HepG2 (cell line): ENCODE results near the gene ZC3H8. TPM values are rescaled to one million over a fixed set of nuclear protein-coding genes. Genes with fewer than 3 reads are reported as not detected.

Experiments used
- CENPX ChIP-seq: sonication (generic); formaldehyde crosslinking; IDR thresholded peaks from 2 replicates; pipeline ENCODE4 v1.9.0; 2021; ENCODE audit warnings: mild to moderate bottlenecking, missing genetic modification reagents, moderate library complexity
- EEA1 ChIP-seq: sonication (generic); formaldehyde crosslinking; IDR thresholded peaks from 2 replicates; pipeline ENCODE4 v1.5.1; 2020; ENCODE audit warnings: mild to moderate bottlenecking, missing genetic modification reagents, borderline replicate concordance
- EHMT2 ChIP-seq: fragments of 200-600 bp; sonication (generic); IDR thresholded peaks from 2 replicates; pipeline ENCODE4 v1.7.0; 2017; ENCODE audit warnings: antibody characterized with exemption, low read depth, low read length, borderline replicate concordance
- FOXK1 ChIP-seq: sonication (generic); formaldehyde crosslinking; IDR thresholded peaks from 2 replicates; pipeline ENCODE4 v1.4.0; 2020; ENCODE audit warnings: low read depth, missing genetic modification reagents, borderline replicate concordance
- FOXO4 ChIP-seq: sonication (generic); formaldehyde crosslinking; conservative IDR thresholded peaks from 2 replicates; pipeline ENCODE4 v1.8.1; 2023; ENCODE audit warnings: missing genetic modification reagents
- GFI1 ChIP-seq: sonication (generic); formaldehyde crosslinking; IDR thresholded peaks from 2 replicates; pipeline ENCODE4 v1.5.0; 2020; ENCODE audit warnings: missing genetic modification reagents, mild to moderate bottlenecking, borderline replicate concordance
- GLMP ChIP-seq: sonication (generic); formaldehyde crosslinking; IDR thresholded peaks from 2 replicates; pipeline ENCODE4 v1.9.0; 2021; ENCODE audit warnings: missing genetic modification reagents, mild to moderate bottlenecking, borderline replicate concordance
- GPBP1L1 ChIP-seq: sonication (generic); formaldehyde crosslinking; IDR thresholded peaks from 2 replicates; pipeline ENCODE4 v1.5.0; 2020; ENCODE audit warnings: mild to moderate bottlenecking, missing genetic modification reagents
- HNRNPH1 ChIP-seq: fragments of 200-400 bp; formaldehyde crosslinking; optimal IDR thresholded peaks from 2 replicates; pipeline ENCODE3; 2017; ENCODE audit warnings: mild to moderate bottlenecking, low read depth, low read length
- JUN ChIP-seq: sonication (generic); formaldehyde crosslinking; IDR thresholded peaks from 2 replicates; pipeline ENCODE4 v1.4.0; 2020; ENCODE audit warnings: mild to moderate bottlenecking, missing genetic modification reagents
- KDM5A ChIP-seq: fragments of 200-600 bp; sonication (generic); IDR thresholded peaks from 2 replicates; pipeline ENCODE4 v1.7.0; 2018; ENCODE audit warnings: antibody characterized with exemption, mild to moderate bottlenecking, low read length, borderline replicate concordance
- POLR2AphosphoS2 ChIP-seq: IDR thresholded peaks from 2 replicates; pipeline ENCODE4 v1.6.1; 2011; ENCODE audit warnings: low read depth, low read length, improper control_type of control experiment
- SOX13 ChIP-seq, 3 experiments: fragments of 450-650 bp in 1 of 3; sonication (generic) in 1 of 3; formaldehyde crosslinking in 1 of 3; IDR thresholded peaks in 2 of 3; conservative IDR thresholded peaks in 1 of 3; 2 replicates each; pipeline versions ENCODE4 v1.5.0 to v1.6.1; 2016 to 2020; ENCODE audit warnings: antibody characterized with exemption in 1 of 3, mild to moderate bottlenecking in 1 of 3, missing compliant biosample characterization in 1 of 3, missing genetic modification reagents in 1 of 3, moderate library complexity in 1 of 3
- SRSF4 ChIP-seq: fragments of 200-400 bp; formaldehyde crosslinking; IDR thresholded peaks from one replicate; pipeline ENCODE4 v1.6.1; 2018; ENCODE audit warnings: mild to moderate bottlenecking, low read depth, low read length, moderate library complexity; ENCODE audit not compliant: poor library complexity, severe bottlenecking
- TAF1 ChIP-seq: sonication (generic); formaldehyde crosslinking; IDR thresholded peaks from 2 replicates; pipeline ENCODE4 v1.4.0; 2020; ENCODE audit warnings: missing genetic modification reagents
- ZFY ChIP-seq: sonication (generic); formaldehyde crosslinking; IDR thresholded peaks from 2 replicates; pipeline ENCODE4 v1.4.0; 2020; ENCODE audit warnings: missing genetic modification reagents
- ZNF207 ChIP-seq: fragments of 450-650 bp; IDR thresholded peaks from 2 replicates; pipeline ENCODE4 v1.6.1; 2016; ENCODE audit warnings: antibody characterized with exemption, borderline replicate concordance
- ZNF225 ChIP-seq: sonication (generic); formaldehyde crosslinking; IDR thresholded peaks from 2 replicates; pipeline ENCODE4 v1.4.0; 2020; ENCODE audit warnings: mild to moderate bottlenecking, missing genetic modification reagents
- ZNF33B ChIP-seq: sonication (generic); formaldehyde crosslinking; IDR thresholded peaks from 2 replicates; pipeline ENCODE4 v1.5.1; 2020; ENCODE audit warnings: mild to moderate bottlenecking, missing genetic modification reagents
- ZNF34 ChIP-seq: sonication (generic); formaldehyde crosslinking; IDR thresholded peaks from 2 replicates; pipeline ENCODE4 v1.4.0; 2020; ENCODE audit warnings: mild to moderate bottlenecking, missing genetic modification reagents, borderline replicate concordance
- ZNF343 ChIP-seq: sonication (generic); formaldehyde crosslinking; IDR thresholded peaks from 2 replicates; pipeline ENCODE4 v1.4.0; 2020; ENCODE audit warnings: mild to moderate bottlenecking, missing genetic modification reagents
- ZNF530 ChIP-seq: sonication (generic); formaldehyde crosslinking; IDR thresholded peaks from 2 replicates; pipeline ENCODE4 v1.5.0; 2020; ENCODE audit warnings: low read depth, mild to moderate bottlenecking, missing genetic modification reagents
- ZNF562 ChIP-seq: sonication (generic); formaldehyde crosslinking; IDR thresholded peaks from 2 replicates; pipeline ENCODE4 v1.8.0; 2022; ENCODE audit warnings: missing genetic modification reagents, borderline replicate concordance
- ZNF572 ChIP-seq: sonication (generic); formaldehyde crosslinking; IDR thresholded peaks from 2 replicates; pipeline ENCODE4 v1.5.1; 2020; ENCODE audit warnings: mild to moderate bottlenecking, missing genetic modification reagents
- ZNF607 ChIP-seq: sonication (generic); formaldehyde crosslinking; IDR thresholded peaks from 2 replicates; pipeline ENCODE4 v1.5.1; 2020; ENCODE audit warnings: missing genetic modification reagents, mild to moderate bottlenecking, borderline replicate concordance
- ZNF773 ChIP-seq: sonication (generic); formaldehyde crosslinking; IDR thresholded peaks from 2 replicates; pipeline ENCODE4 v1.4.0; 2020; ENCODE audit warnings: missing genetic modification reagents, borderline replicate concordance
- ZSCAN29 ChIP-seq: sonication (generic); formaldehyde crosslinking; conservative IDR thresholded peaks from 2 replicates; pipeline ENCODE4 v1.4.0; 2020; ENCODE audit warnings: mild to moderate bottlenecking, missing genetic modification reagents
- polyA plus RNA-seq, 8 experiments: library from polyadenylated mRNA; depleted of rRNA in 3 of 8; stranded (reverse) in 7 of 8; unstranded in 1 of 8; fragments of >200 nt; fragmentation: Illumina TruSeq in 4 of 8; extraction: Trizol in 4 of 8; gene quantifications; 2 replicates each; pipeline versions ENCODE4 v1.2.1 to v1.2.3, GENCODE V29; 2011 to 2016; ENCODE audit warnings: low read depth in 4 of 8, missing spikeins in 1 of 8, mixed read lengths in 1 of 8; ENCODE audit not compliant: insufficient read depth in 1 of 8
- total RNA-seq, 5 experiments: library from RNA; depleted of rRNA; stranded (reverse); fragments of >200 nt; fragmentation: Illumina TruSeq; extraction: Trizol; gene quantifications; 2 replicates each; pipeline ENCODE4 v1.2.3, GENCODE V29; 2016; ENCODE audit warnings: low read depth in 1 of 5

ZC3H8 gene
- total and polyA plus RNA-seq, 2 of the 13 experiments (the other 11 are each of a cell fraction or from before 2014, with no cell fraction given): 4.5 to 17.0 TPM

GRCh38 chr2:112275311-112275886 lies 20.6 kb upstream of the ZC3H8 start, which contains the start of gene ZC3H6 (continued):
- TF ChIP-seq SOX13 (IDR thresholded peaks at IDR 0.05) (peak; percentile 48; the same call in 1 of the 2 replicates), SOX13 (CRISPR knock-in tag; conservative IDR thresholded peaks at IDR 0.05 in 1 of 2, IDR thresholded peaks at IDR 0.05 in 1 of 2) (peak; percentile 46 to 70; a peak in 2 of 4 replicates), ZNF572 (CRISPR knock-in tag) (peak; percentile 99), ZNF225 (CRISPR knock-in tag) (peak; percentile 93), FOXO4 (CRISPR knock-in tag) (no peak; the same call in 1 of the 2 replicates), GFI1 (CRISPR knock-in tag) (peak; percentile 87), CENPX (no peak), FOXK1 (CRISPR knock-in tag) (peak; percentile 95), ZNF343 (CRISPR knock-in tag) (peak; percentile 96; the same call in 1 of the 2 replicates), ZFY (peak; percentile 71), ZNF34 (CRISPR knock-in tag) (peak; percentile 99), HNRNPH1 (peak; percentile 76), JUN (CRISPR knock-in tag) (peak; percentile 80), GLMP (CRISPR knock-in tag) (no peak; the same call in 1 of the 2 replicates), ZNF530 (CRISPR knock-in tag) (no peak), POLR2AphosphoS2 (peak; percentile 67; the same call in 1 of the 2 replicates), ZNF773 (no peak; the same call in 1 of the 2 replicates), ZNF562 (CRISPR knock-in tag) (0 out of 2 replicates have a peak, but pooled peaks have one; percentile 26), EHMT2 (no peak), SRSF4 (peak; percentile 52), ZNF207 (no peak), KDM5A (peak; percentile 53; the same call in 1 of the 2 replicates), ZNF607 (CRISPR knock-in tag) (peak; percentile 97), EEA1 (CRISPR knock-in tag) (peak; percentile 86), ZNF33B (CRISPR knock-in tag) (peak; percentile 87), TAF1 (CRISPR knock-in tag) (peak; percentile 99), GPBP1L1 (no peak), ZSCAN29 (peak; percentile 93)
